Epithelial cell of esophagus (primary cell): ENCODE data around the gene ALPI.

Experiments used
- DNase-seq: peaks from one replicate; pipeline ENCODE4 v3.0.0; 2010; ENCODE audit warnings: low read depth
- H3K4me3 ChIP-seq: 2 replicates; pipeline ENCODE4 v1.5.1; 2011; ENCODE audit warnings: mild to moderate bottlenecking, low read length, control low read depth
- CTCF ChIP-seq: IDR thresholded peaks from 2 replicates; pipeline ENCODE4 v1.5.1; 2011; ENCODE audit warnings: low read depth, mild to moderate bottlenecking, low read length, control low read depth, inconsistent platforms; ENCODE audit not compliant: insufficient read depth; ENCODE audit errors: missing control alignments

The ALPI gene

GRCh38 chr2:232496501-232497270 is 40.7 kb downstream of the ALPI start:
- no peak for DNase-seq
- TF ChIP-seq CTCF, result no peak
- no peak overlapping the region for H3K4me3 ChIP-seq

GRCh38 chr2:232497348-232497747 is 41.4 kb downstream of the ALPI start:
- H3K4me3 ChIP-seq, result no peak overlapping the region
- TF ChIP-seq CTCF, result no peak
- no peak for DNase-seq

GRCh38 chr2:232498452-232498851 is 42.5 kb downstream of the ALPI start:
- no peak overlapping the region for H3K4me3 ChIP-seq
- no peak for DNase-seq
- no peak for TF ChIP-seq CTCF

GRCh38 chr2:232501331-232501771 is 45.4 kb downstream of the ALPI start:
- no peak for DNase-seq
- H3K4me3 ChIP-seq, result no peak overlapping the region
- TF ChIP-seq CTCF, result no peak

GRCh38 chr2:232501794-232502390 is 45.9 kb downstream of the ALPI start:
- H3K4me3 ChIP-seq, result no peak overlapping the region
- DNase-seq, result no peak
- no peak for TF ChIP-seq CTCF

- DNase-seq, result no peak
- TF ChIP-seq CTCF, result no peak
- H3K4me3 ChIP-seq, result no peak overlapping the region
Observed at GRCh38 chr2:232502511-232502910, 46.6 kb downstream of the ALPI start.
